ENCODE results near the gene ELL2.

GRCh38 chr5:95941756-95942155 lies 19.9 kb downstream of the ELL2 start:
- TF ChIP-seq POLR2A (IDR thresholded peaks at IDR 0.05; ENCODE audit: low read depth, low read length) (no peak), POLR2AphosphoS5 (IDR thresholded peaks at IDR 0.05; ENCODE audit: low read depth, low read length) (no peak), TAF1 (IDR thresholded peaks at IDR 0.05; ENCODE audit: low read depth, low read length) (no peak)
